Right atrium auricular region (tissue), 2 donors: ENCODE results near the gene MYCBP2. TPM values are rescaled to one million over a fixed set of nuclear protein-coding genes. Genes with fewer than 3 reads are reported as not detected.

Experiments used
- DNase-seq: peaks from one replicate; pipeline ENCODE4 v3.0.0-alpha.2; 2019; ENCODE audit warnings: low spot score
- H3K27ac ChIP-seq, 2 donors: fragments of 200-600 bp; sonication (generic); 1 replicate in 1 of 2; 2 replicates in 1 of 2; pipeline ENCODE4 v1.5.1; 2016 to 2019
- H3K27me3 ChIP-seq, 2 donors: fragments of 200-600 bp; sonication (generic); one replicate each; pipeline versions ENCODE4 v1.5.1 to v1.6.0; 2017 to 2019
- H3K36me3 ChIP-seq: fragments of 200-600 bp; sonication (generic); one replicate; pipeline ENCODE4 v1.5.1; 2016
- H3K4me1 ChIP-seq, 2 donors: fragments of 200-600 bp; sonication (generic); one replicate each; pipeline versions ENCODE4 v1.5.1 to v1.6.0; 2017 to 2019
- H3K4me3 ChIP-seq, 2 donors: fragments of 200-600 bp; sonication (generic); 1 replicate in 1 of 2; 2 replicates in 1 of 2; pipeline ENCODE4 v1.5.1; 2017 to 2019; ENCODE audit warnings: mild to moderate bottlenecking in 1 of 2, moderate library complexity in 1 of 2
- H3K9me3 ChIP-seq, 2 donors: fragments of 200-600 bp; sonication (generic); one replicate each; pipeline ENCODE4 v1.5.1; 2019
- total RNA-seq, 2 donors: library from RNA; depleted of rRNA; stranded (reverse); fragments of >200 nt; gene quantifications; one replicate each; pipeline ENCODE4 v1.1.0, GENCODE V29; 2016
- TF ChIP-seq, protein P1 (sequence below), 2 donors: fragments of 200-600 bp; sonication (generic); IDR thresholded peaks; one replicate each; pipeline ENCODE4 v1.5.1; 2019; ENCODE audit warnings: antibody characterized with exemption in 2 of 2

Gene MYCBP2
- total RNA-seq, 2 donors from 2014 or later, result 78.6 to 91.2 TPM

DNA sequence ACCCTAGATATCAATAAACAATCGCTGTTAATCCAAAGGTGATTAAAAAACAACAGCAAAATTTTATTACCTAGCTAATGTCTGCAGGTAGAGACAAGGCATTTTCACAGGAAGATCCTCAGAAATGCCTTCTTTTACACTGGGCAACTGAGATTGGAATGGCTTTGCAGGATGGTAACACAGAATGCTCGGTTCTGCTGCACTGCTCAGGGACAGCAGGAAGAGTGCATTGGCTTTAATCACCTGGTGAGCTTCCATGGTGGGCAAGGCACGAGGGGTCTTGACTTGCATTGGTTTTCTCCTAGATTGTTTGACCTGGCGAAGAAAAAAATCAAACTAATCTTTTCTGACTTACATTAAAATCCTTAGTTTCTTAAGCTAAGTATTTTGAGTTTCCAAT lies 231.6 kb downstream of the MYCBP2 start:
- no peak for DNase-seq
- no peak overlapping the region for H3K27ac ChIP-seq
- no peak overlapping the region for H3K4me3 ChIP-seq
- H3K9me3 ChIP-seq, result no peaks in the 10 kb centered on the region
- H3K27me3 ChIP-seq, result no peaks in the 10 kb centered on the region
- peaks cover 50% of the 10 kb centered on the region for H3K36me3 ChIP-seq
- no peaks in the 10 kb centered on the region for H3K4me1 ChIP-seq
- TF ChIP-seq, protein P1, sequence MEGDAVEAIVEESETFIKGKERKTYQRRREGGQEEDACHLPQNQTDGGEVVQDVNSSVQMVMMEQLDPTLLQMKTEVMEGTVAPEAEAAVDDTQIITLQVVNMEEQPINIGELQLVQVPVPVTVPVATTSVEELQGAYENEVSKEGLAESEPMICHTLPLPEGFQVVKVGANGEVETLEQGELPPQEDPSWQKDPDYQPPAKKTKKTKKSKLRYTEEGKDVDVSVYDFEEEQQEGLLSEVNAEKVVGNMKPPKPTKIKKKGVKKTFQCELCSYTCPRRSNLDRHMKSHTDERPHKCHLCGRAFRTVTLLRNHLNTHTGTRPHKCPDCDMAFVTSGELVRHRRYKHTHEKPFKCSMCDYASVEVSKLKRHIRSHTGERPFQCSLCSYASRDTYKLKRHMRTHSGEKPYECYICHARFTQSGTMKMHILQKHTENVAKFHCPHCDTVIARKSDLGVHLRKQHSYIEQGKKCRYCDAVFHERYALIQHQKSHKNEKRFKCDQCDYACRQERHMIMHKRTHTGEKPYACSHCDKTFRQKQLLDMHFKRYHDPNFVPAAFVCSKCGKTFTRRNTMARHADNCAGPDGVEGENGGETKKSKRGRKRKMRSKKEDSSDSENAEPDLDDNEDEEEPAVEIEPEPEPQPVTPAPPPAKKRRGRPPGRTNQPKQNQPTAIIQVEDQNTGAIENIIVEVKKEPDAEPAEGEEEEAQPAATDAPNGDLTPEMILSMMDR (IDR thresholded peaks at IDR 0.05), result no peak

DNA sequence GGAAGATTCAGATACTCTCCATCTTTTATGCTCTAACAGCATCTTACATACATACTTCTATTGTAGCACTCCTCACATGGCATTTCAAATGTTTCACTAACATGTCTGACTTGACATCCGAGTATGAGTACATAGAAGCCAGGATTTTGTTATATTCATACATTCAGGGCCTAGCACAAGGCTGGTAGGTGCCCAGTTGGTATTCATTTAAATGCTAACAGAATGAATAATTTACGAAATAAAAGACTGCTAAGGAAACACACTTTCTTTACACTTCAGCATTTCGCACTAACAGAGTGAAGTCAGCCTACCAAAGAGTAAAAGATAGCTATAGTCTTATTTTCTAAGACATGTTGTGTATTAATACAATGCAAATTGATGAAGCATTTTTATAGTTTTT lies 232.1 kb downstream of the MYCBP2 start:
- DNase-seq, result no peak
- no peak overlapping the region for H3K4me3 ChIP-seq
- no peak overlapping the region for H3K27ac ChIP-seq
- H3K36me3 ChIP-seq, result peaks cover 49% of the 10 kb centered on the region
- TF ChIP-seq, protein P1 (IDR thresholded peaks at IDR 0.05), result no peak
- H3K4me1 ChIP-seq, result no peaks in the 10 kb centered on the region
- no peaks in the 10 kb centered on the region for H3K27me3 ChIP-seq
- no peaks in the 10 kb centered on the region for H3K9me3 ChIP-seq

DNA sequence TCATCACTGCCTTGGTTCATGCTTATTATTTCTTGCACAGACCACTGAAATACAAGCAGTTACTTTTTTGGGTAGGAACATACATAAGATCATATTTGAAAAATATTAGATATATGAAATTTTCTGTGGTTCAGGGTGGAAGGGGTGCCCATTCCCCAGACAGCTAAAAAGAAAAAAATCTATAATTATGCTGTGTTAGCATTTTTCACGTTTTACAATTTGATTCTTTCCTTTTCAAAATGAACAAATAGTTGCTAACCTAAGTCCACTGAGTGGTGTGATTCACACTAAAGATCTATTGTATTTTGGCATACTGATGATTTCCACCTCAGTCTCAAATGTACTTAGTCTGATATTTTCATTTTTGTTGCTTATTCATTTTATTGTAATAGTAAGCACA lies 233.2 kb downstream of the MYCBP2 start:
- Histone ChIP-seq H3K4me3 (no peak overlapping the region), H3K27ac (no peak overlapping the region), H3K27me3 (no peaks in the 10 kb centered on the region), H3K36me3 (peaks cover 48% of the 10 kb centered on the region), H3K4me1 (no peaks in the 10 kb centered on the region), H3K9me3 (no peaks in the 10 kb centered on the region)
- TF ChIP-seq, protein P1 (IDR thresholded peaks at IDR 0.05), result no peak
- DNase-seq, result no peak

DNA sequence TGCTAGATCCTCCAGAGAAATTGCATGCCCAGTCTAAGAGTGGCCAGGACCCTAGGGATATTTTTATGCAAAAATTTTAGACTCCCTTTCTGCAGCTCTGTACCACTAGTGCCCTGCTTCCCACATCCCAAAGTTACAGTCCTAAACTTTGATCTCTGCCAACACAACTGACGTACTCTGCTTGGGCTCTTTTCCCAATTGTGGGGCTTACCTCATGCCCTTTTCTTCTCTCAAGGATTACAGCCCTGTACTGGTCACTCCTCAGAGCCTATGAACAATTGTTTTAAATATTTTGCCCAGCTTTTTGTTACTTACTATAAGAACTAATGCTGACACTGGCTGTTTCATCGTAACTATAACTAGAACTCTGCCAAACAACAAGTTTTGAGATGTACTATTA lies 242.1 kb downstream of the MYCBP2 start:
- peaks cover 0 to 4% of the 10 kb centered on the region in 2 donors for H3K4me1 ChIP-seq
- TF ChIP-seq, protein P1 (IDR thresholded peaks at IDR 0.05), result no peak
- H3K36me3 ChIP-seq, result peaks cover 39% of the 10 kb centered on the region
- no peak overlapping the region for H3K27ac ChIP-seq
- H3K27me3 ChIP-seq, result no peaks in the 10 kb centered on the region
- H3K9me3 ChIP-seq, result no peaks in the 10 kb centered on the region
- no peak overlapping the region for H3K4me3 ChIP-seq
- DNase-seq, result no peak

DNA sequence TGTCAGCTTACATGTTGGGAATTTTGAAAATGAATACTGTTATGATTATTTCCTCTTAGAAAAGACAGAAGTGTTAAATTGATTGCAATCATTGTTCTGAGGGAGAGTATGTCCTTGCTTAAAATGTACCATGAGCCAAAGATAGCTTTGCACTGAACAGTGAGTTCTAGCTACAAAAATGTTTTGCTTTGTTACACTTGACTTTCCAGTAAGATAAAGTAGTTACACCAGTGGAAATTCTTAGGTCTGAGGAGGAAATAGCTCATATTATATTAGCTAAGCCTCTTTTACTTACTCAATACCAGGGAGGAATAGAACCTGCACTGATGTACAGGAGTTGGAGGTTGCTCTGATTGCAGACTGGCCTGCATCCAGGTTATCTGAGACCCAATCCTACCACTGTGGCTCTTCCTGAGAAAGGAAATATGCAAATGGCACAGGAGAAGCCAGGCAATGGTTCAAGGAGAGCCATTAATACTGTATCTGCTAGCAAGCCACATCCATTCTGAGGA lies 246.9 kb downstream of the MYCBP2 start:
- Histone ChIP-seq H3K27me3 (no peaks in the 10 kb centered on the region), H3K4me3 (no peak overlapping the region), H3K9me3 (no peaks in the 10 kb centered on the region), H3K27ac (peak overlapping the region in 1 of 2 donors; percentile 4), H3K36me3 (peaks cover 61% of the 10 kb centered on the region), H3K4me1 (peaks cover 0 to 4% of the 10 kb centered on the region in 2 donors)
- TF ChIP-seq, protein P1 (IDR thresholded peaks at IDR 0.05), result no peak
- DNase-seq, result no peak

DNA sequence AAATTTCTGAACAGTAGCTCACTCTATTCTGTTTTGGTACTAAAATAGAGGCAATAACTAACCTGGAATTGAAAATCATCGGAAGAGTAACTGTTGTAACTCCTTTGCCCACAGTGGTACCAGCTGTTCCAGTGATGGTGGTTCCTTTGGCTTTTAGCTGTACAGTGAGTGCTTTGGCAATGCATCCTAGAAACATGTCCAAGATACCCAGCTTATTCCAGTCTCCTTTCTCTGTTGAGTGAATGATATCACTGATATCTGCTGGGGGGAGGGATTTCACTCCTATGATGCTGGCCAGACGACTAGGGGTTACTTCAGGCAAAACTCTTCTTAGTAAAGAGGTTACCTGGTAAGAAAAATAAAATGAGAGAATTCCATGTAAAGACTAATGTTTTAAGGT lies 259.4 kb downstream of the MYCBP2 start:
- H3K9me3 ChIP-seq, result no peaks in the 10 kb centered on the region
- TF ChIP-seq, protein P1 (IDR thresholded peaks at IDR 0.05), result no peak
- no peak overlapping the region for H3K4me3 ChIP-seq
- no peaks in the 10 kb centered on the region for H3K27me3 ChIP-seq
- peaks cover 23% of the 10 kb centered on the region for H3K36me3 ChIP-seq
- DNase-seq, result no peak
- no peak overlapping the region for H3K27ac ChIP-seq
- H3K4me1 ChIP-seq, result no peaks in the 10 kb centered on the region
